ENCODE measurements around the gene TOLLIP.

The TOLLIP gene

GRCh38 chr11:1281326-1281973 lies 28.0 kb downstream of the TOLLIP start:
- no peaks in the 10 kb centered on the region for H3K27me3 Mint-ChIP-seq
- no peaks in the 10 kb centered on the region for H3K4me1 Mint-ChIP-seq
- H3K27ac Mint-ChIP-seq: no peak overlapping the region
- no peaks in the 10 kb centered on the region for H3K9me3 Mint-ChIP-seq
- H3K4me3 Mint-ChIP-seq: no peak overlapping the region
- DNase-seq (no peak), ATAC-seq (replicated peaks) (no peak)
- H3K36me3 Mint-ChIP-seq: peaks cover 48 to 53% of the 10 kb centered on the region in 2 donors

- peaks cover 46 to 52% of the 10 kb centered on the region in 2 donors for H3K36me3 Mint-ChIP-seq
- no peaks in the 10 kb centered on the region for H3K9me3 Mint-ChIP-seq
- H3K27me3 Mint-ChIP-seq: no peaks in the 10 kb centered on the region
- H3K4me1 Mint-ChIP-seq: no peaks in the 10 kb centered on the region
- H3K27ac Mint-ChIP-seq: no peak overlapping the region
- no peak overlapping the region for H3K4me3 Mint-ChIP-seq
- DNase-seq: no peak
- ATAC-seq (replicated peaks): no peak
Observed at GRCh38 chr11:1280116-1281035, 29.1 kb downstream of the TOLLIP start.

- H3K36me3 Mint-ChIP-seq: peaks cover 40 to 47% of the 10 kb centered on the region in 2 donors
- H3K4me1 Mint-ChIP-seq: no peaks in the 10 kb centered on the region
- no peak for DNase-seq
- no peak for ATAC-seq (replicated peaks)
- H3K27ac Mint-ChIP-seq: peak overlapping the region; percentile 17
- no peaks in the 10 kb centered on the region for H3K9me3 Mint-ChIP-seq
- H3K4me3 Mint-ChIP-seq: no peak overlapping the region
- H3K27me3 Mint-ChIP-seq: no peaks in the 10 kb centered on the region
Observed at GRCh38 chr11:1279674-1280055, 29.8 kb downstream of the TOLLIP start.

GRCh38 chr11:1278766-1279673 lies 30.4 kb downstream of the TOLLIP start:
- H3K4me1 Mint-ChIP-seq: no peaks in the 10 kb centered on the region
- H3K27me3 Mint-ChIP-seq: no peaks in the 10 kb centered on the region
- no peak overlapping the region for H3K4me3 Mint-ChIP-seq
- no peaks in the 10 kb centered on the region for H3K9me3 Mint-ChIP-seq
- H3K27ac Mint-ChIP-seq: peak overlapping the region; percentile 59
- DNase-seq (no peak), ATAC-seq (replicated peaks) (no peak)
- H3K36me3 Mint-ChIP-seq: peaks cover 40 to 47% of the 10 kb centered on the region in 2 donors

- Mint-ChIP-seq H3K9me3 (no peaks in the 10 kb centered on the region), H3K36me3 (peaks cover 45 to 53% of the 10 kb centered on the region in 2 donors), H3K27ac (no peak overlapping the region), H3K27me3 (no peaks in the 10 kb centered on the region), H3K4me3 (no peak overlapping the region), H3K4me1 (no peaks in the 10 kb centered on the region)
- no peak for DNase-seq
- ATAC-seq (replicated peaks): no peak
Observed at GRCh38 chr11:1277936-1278512, 31.4 kb downstream of the TOLLIP start.

GRCh38 chr11:1276866-1277615 lies 32.4 kb downstream of the TOLLIP start:
- Mint-ChIP-seq H3K4me3 (no peak overlapping the region), H3K4me1 (no peaks in the 10 kb centered on the region), H3K36me3 (peaks cover 48 to 52% of the 10 kb centered on the region in 2 donors), H3K27me3 (no peaks in the 10 kb centered on the region), H3K27ac (no peak overlapping the region), H3K9me3 (no peaks in the 10 kb centered on the region)
- ATAC-seq (replicated peaks): no peak
- DNase-seq: no peak

GRCh38 chr11:1276041-1276790 lies 33.2 kb downstream of the TOLLIP start:
- H3K9me3 Mint-ChIP-seq: no peaks in the 10 kb centered on the region
- H3K4me1 Mint-ChIP-seq: no peaks in the 10 kb centered on the region
- peaks cover 44 to 50% of the 10 kb centered on the region in 2 donors for H3K36me3 Mint-ChIP-seq
- H3K27ac Mint-ChIP-seq: peak overlapping the region; percentile 76
- DNase-seq: no peak
- H3K4me3 Mint-ChIP-seq: no peak overlapping the region
- ATAC-seq (replicated peaks): no peak
- no peaks in the 10 kb centered on the region for H3K27me3 Mint-ChIP-seq

GRCh38 chr11:1275021-1275420 lies 34.4 kb downstream of the TOLLIP start:
- H3K9me3 Mint-ChIP-seq: no peaks in the 10 kb centered on the region
- H3K27me3 Mint-ChIP-seq: no peaks in the 10 kb centered on the region
- H3K4me1 Mint-ChIP-seq: no peaks in the 10 kb centered on the region
- H3K36me3 Mint-ChIP-seq: peaks cover 44 to 51% of the 10 kb centered on the region in 2 donors
- ATAC-seq (replicated peaks): no peak
- DNase-seq: no peak
- H3K27ac Mint-ChIP-seq: no peak overlapping the region
- no peak overlapping the region for H3K4me3 Mint-ChIP-seq

- H3K4me3 Mint-ChIP-seq: no peak overlapping the region
- H3K4me1 Mint-ChIP-seq: no peaks in the 10 kb centered on the region
- peaks cover 42 to 50% of the 10 kb centered on the region in 2 donors for H3K36me3 Mint-ChIP-seq
- no peaks in the 10 kb centered on the region for H3K27me3 Mint-ChIP-seq
- DNase-seq (no peak), ATAC-seq (replicated peaks) (no peak)
- H3K27ac Mint-ChIP-seq: no peak overlapping the region
- H3K9me3 Mint-ChIP-seq: no peaks in the 10 kb centered on the region
Observed at GRCh38 chr11:1274501-1274900, 34.9 kb downstream of the TOLLIP start.

GRCh38 chr11:1272531-1272930 lies 36.9 kb downstream of the TOLLIP start:
- Mint-ChIP-seq H3K36me3 (peaks cover 29 to 36% of the 10 kb centered on the region in 2 donors), H3K4me3 (no peak overlapping the region), H3K4me1 (no peaks in the 10 kb centered on the region), H3K27me3 (no peaks in the 10 kb centered on the region), H3K27ac (no peak overlapping the region), H3K9me3 (no peaks in the 10 kb centered on the region)
- DNase-seq: no peak
- ATAC-seq (replicated peaks): no peak

GRCh38 chr11:1271927-1272326 lies 37.5 kb downstream of the TOLLIP start:
- no peaks in the 10 kb centered on the region for H3K27me3 Mint-ChIP-seq
- H3K36me3 Mint-ChIP-seq: peaks cover 30 to 38% of the 10 kb centered on the region in 2 donors
- H3K9me3 Mint-ChIP-seq: no peaks in the 10 kb centered on the region
- no peak for DNase-seq
- no peak for ATAC-seq (replicated peaks)
- H3K27ac Mint-ChIP-seq: no peak overlapping the region
- no peak overlapping the region for H3K4me3 Mint-ChIP-seq
- peaks cover 0 to 5% of the 10 kb centered on the region in 2 donors for H3K4me1 Mint-ChIP-seq

- H3K27me3 Mint-ChIP-seq: no peaks in the 10 kb centered on the region
- peaks cover 30 to 39% of the 10 kb centered on the region in 2 donors for H3K36me3 Mint-ChIP-seq
Observed at GRCh38 chr11:1271406-1271805, 38.0 kb downstream of the TOLLIP start.

GRCh38 chr11:1271002-1271401 lies 38.4 kb downstream of the TOLLIP start:
- peaks cover 4% of the 10 kb centered on the region in 2 donors for H3K9me3 Mint-ChIP-seq
- no peak for DNase-seq
- no peak overlapping the region for H3K4me3 Mint-ChIP-seq
- no peaks in the 10 kb centered on the region for H3K27me3 Mint-ChIP-seq
- peaks cover 31 to 39% of the 10 kb centered on the region in 2 donors for H3K36me3 Mint-ChIP-seq
- H3K27ac Mint-ChIP-seq: no peak overlapping the region
- no peak for ATAC-seq (replicated peaks)
- H3K4me1 Mint-ChIP-seq: peaks cover 0 to 6% of the 10 kb centered on the region in 2 donors

More at GRCh38 chr11:1271406-1271805, 38.0 kb downstream of the TOLLIP start:
- Mint-ChIP-seq H3K4me3 (no peak overlapping the region), H3K9me3 (peaks cover 3 to 4% of the 10 kb centered on the region in 2 donors), H3K27ac (no peak overlapping the region), H3K4me1 (peaks cover 0 to 6% of the 10 kb centered on the region in 2 donors)
- DNase-seq (no peak), ATAC-seq (replicated peaks) (no peak)

All from stimulated activated naive B cell treated with anti-CD40 and anti-IgM and Interleukin-4, amounts not matched to agents 10 μg/mL and 1 μg/mL and 100 μg/mL, for 72 hours (primary cell).